HepG2 (cell line): ENCODE results near the gene PFN1. TPM values are rescaled to one million over a fixed set of nuclear protein-coding genes. Genes with fewer than 3 reads are reported as not detected.

Experiments used
- ATAC-seq: fragments of 200-7000 bp; cut with Tn5 transposase; 3 replicates; pipeline ENCODE4 v1.9.1; 2020; ENCODE audit warnings: mild to moderate bottlenecking, moderate library complexity
- BruUV-seq: library from RNA; stranded (reverse); fragments of 400-500 nt; replicated peaks from 2 replicates; lab custom pipeline; 2021; lab: Mats Ljungman, UMichigan
- CTCF ChIA-PET: fragments of 300-600 bp; formaldehyde crosslinking; extraction: SDS; loops from one replicate; lab custom pipeline; 2021; ENCODE audit warnings: low total read pairs, inconsistent platforms, low intra/inter-chr PET ratio; lab: Yijun Ruan, JAX
- POLR2A ChIA-PET: fragments of 350-600 bp; sonication (Branson Sonifier 250); formaldehyde crosslinking; loops from one replicate; lab custom pipeline; 2020; ENCODE audit warnings: antibody characterized with exemption, inconsistent platforms; lab: Yijun Ruan, JAX
- DNase-seq: peaks from one replicate; pipeline ENCODE4 v3.0.0-alpha.2; 2015; ENCODE audit warnings: low spot score
- FAIRE-seq: peaks from 3 replicates; lab custom pipeline; 2011; peaks lifted over from hg19 to GRCh38; lab: Jason Lieb, UNC
- H2AFZ ChIP-seq: one replicate; pipeline ENCODE4 v1.6.1; 2011; ENCODE audit warnings: low read length, inconsistent platforms
- H3K27ac ChIP-seq: fragments of 300-600 bp; 3 replicates; pipeline ENCODE4 v1.8.0; 2011; ENCODE audit warnings: mixed run types, mild to moderate bottlenecking, mixed read lengths, low read length, inconsistent platforms; ENCODE audit not compliant: insufficient read depth; ENCODE audit errors: extremely low read length
- H3K27me3 ChIP-seq, 2 experiments: fragments of 200-600 bp in 1 of 2; 2 replicates in 1 of 2; 3 replicates in 1 of 2; pipeline versions ENCODE4 v1.6.0 to v1.8.0; 2011; ENCODE audit warnings: low read length in 2 of 2, mild to moderate bottlenecking in 2 of 2, moderate library complexity in 2 of 2, inconsistent platforms in 1 of 2; ENCODE audit not compliant: insufficient read depth in 2 of 2, control insufficient read depth in 1 of 2
- H3K36me3 ChIP-seq, 2 experiments: fragments of 200-600 bp in 1 of 2; replicated peaks in 1 of 2; 2 replicates in 1 of 2; 3 replicates in 1 of 2; pipeline versions ENCODE4 v1.5.1 to v1.8.0; 2011; ENCODE audit warnings: low read length in 2 of 2, inconsistent platforms in 1 of 2; ENCODE audit not compliant: insufficient read depth in 2 of 2, control insufficient read depth in 1 of 2
- H3K4me1 ChIP-seq: 2 replicates; pipeline ENCODE4 v1.5.1; 2012; ENCODE audit warnings: low read length, inconsistent platforms; ENCODE audit not compliant: insufficient read depth
- H3K4me2 ChIP-seq: 2 replicates; pipeline ENCODE4 v1.6.0; 2011; ENCODE audit warnings: low read depth, low read length, inconsistent platforms
- H3K4me3 ChIP-seq, 3 experiments: fragments of 200-600 bp in 1 of 3; sonication (generic), shearing (Covaris generic) in 1 of 3; replicated peaks in 1 of 3; 2 replicates each; pipeline ENCODE4 v1.5.1; 2011 to 2016; ENCODE audit warnings: low read length in 3 of 3, inconsistent platforms in 2 of 3, low read depth in 2 of 3, mild to moderate bottlenecking in 2 of 3, control low read depth in 1 of 3, mixed read lengths in 1 of 3; ENCODE audit not compliant: insufficient read depth in 1 of 3
- H3K79me2 ChIP-seq: one replicate; pipeline ENCODE4 v1.6.1; 2011; ENCODE audit warnings: low read length, inconsistent platforms; ENCODE audit not compliant: insufficient read depth
- H3K9ac ChIP-seq: 2 replicates; pipeline ENCODE4 v1.6.0; 2011; ENCODE audit warnings: mild to moderate bottlenecking, low read depth, low read length, inconsistent platforms; ENCODE audit not compliant: insufficient read depth
- H3K9me3 ChIP-seq: 2 replicates; pipeline ENCODE4 v1.5.1; 2012; ENCODE audit warnings: mild to moderate bottlenecking, low read length
- H4K20me1 ChIP-seq: 2 replicates; pipeline ENCODE4 v1.6.0; 2011; ENCODE audit warnings: inconsistent platforms, mild to moderate bottlenecking, low read length, moderate library complexity; ENCODE audit not compliant: insufficient read depth
- ATF7 ChIP-seq, 2 experiments: fragments of 450-650 bp in 1 of 2; sonication (generic) in 1 of 2; formaldehyde crosslinking in 1 of 2; IDR thresholded peaks; 2 replicates each; pipeline versions ENCODE4 v1.4.0 to v1.6.1; 2016 to 2020; ENCODE audit warnings: antibody characterized with exemption in 1 of 2, mild to moderate bottlenecking in 1 of 2, missing genetic modification reagents in 1 of 2
- FOSL1 ChIP-seq: sonication (generic); formaldehyde crosslinking; IDR thresholded peaks from 2 replicates; pipeline ENCODE4 v1.9.0; 2021; ENCODE audit warnings: missing genetic modification reagents, borderline replicate concordance
- FOXK1 ChIP-seq: sonication (generic); formaldehyde crosslinking; IDR thresholded peaks from 2 replicates; pipeline ENCODE4 v1.4.0; 2020; ENCODE audit warnings: low read depth, missing genetic modification reagents, borderline replicate concordance
- GZF1 ChIP-seq: sonication (generic); formaldehyde crosslinking; IDR thresholded peaks from 2 replicates; pipeline ENCODE4 v1.5.1; 2020; ENCODE audit warnings: mild to moderate bottlenecking, missing genetic modification reagents
- JDP2 ChIP-seq: sonication (generic); formaldehyde crosslinking; IDR thresholded peaks from 2 replicates; pipeline ENCODE4 v1.8.1; 2022; ENCODE audit warnings: missing genetic modification reagents, borderline replicate concordance
- RARG ChIP-seq: sonication (generic); formaldehyde crosslinking; IDR thresholded peaks from 2 replicates; pipeline ENCODE4 v1.4.0; 2020; ENCODE audit warnings: low read depth, mild to moderate bottlenecking, missing genetic modification reagents
- YEATS2 ChIP-seq: sonication (generic); formaldehyde crosslinking; IDR thresholded peaks from 2 replicates; pipeline ENCODE4 v1.4.0; 2020; ENCODE audit warnings: missing genetic modification reagents, borderline replicate concordance
- ZNF530 ChIP-seq: sonication (generic); formaldehyde crosslinking; IDR thresholded peaks from 2 replicates; pipeline ENCODE4 v1.5.0; 2020; ENCODE audit warnings: low read depth, mild to moderate bottlenecking, missing genetic modification reagents
- ZNF878 ChIP-seq: sonication (generic); formaldehyde crosslinking; IDR thresholded peaks from 2 replicates; pipeline ENCODE4 v1.8.1; 2023; ENCODE audit warnings: mild to moderate bottlenecking, missing genetic modification reagents, moderate library complexity
- WGBS: methylation state at CpG from one replicate; pipeline ENCODE4 v1.1.6; 2017; ENCODE audit warnings: low lambda C conversion rate; 5-methylcytosine and 5-hydroxymethylcytosine counted together
- in situ Hi-C: cut with HindIII; loops from 2 replicates; pipeline ENCODE4 v1.10.0; 2017; ENCODE audit warnings: low pct_unique_long_range_greater_than_20kb; ENCODE audit not compliant: extremely low pct_ligation_motif_present
- intact Hi-C: fragments of 100-400 bp; cut with micrococcal nuclease; formaldehyde crosslinking; loops from one replicate; pipeline ENCODE4 v1.10.0; 2022; ENCODE audit not compliant: unreplicated experiment
- polyA plus RNA-seq, 8 experiments: library from polyadenylated mRNA; depleted of rRNA in 3 of 8; stranded (reverse) in 7 of 8; unstranded in 1 of 8; fragments of >200 nt; fragmentation: Illumina TruSeq in 4 of 8; extraction: Trizol in 4 of 8; gene quantifications; 2 replicates each; pipeline versions ENCODE4 v1.2.1 to v1.2.3, GENCODE V29; 2011 to 2016; ENCODE audit warnings: low read depth in 4 of 8, missing spikeins in 1 of 8, mixed read lengths in 1 of 8; ENCODE audit not compliant: insufficient read depth in 1 of 8
- total RNA-seq, 5 experiments: library from RNA; depleted of rRNA; stranded (reverse); fragments of >200 nt; fragmentation: Illumina TruSeq; extraction: Trizol; gene quantifications; 2 replicates each; pipeline ENCODE4 v1.2.3, GENCODE V29; 2016; ENCODE audit warnings: low read depth in 1 of 5

PFN1 gene
- total and polyA plus RNA-seq, 2 of the 13 experiments (the other 11 are each of a cell fraction or from before 2014, with no cell fraction given) = 494 to 613 TPM

- in situ Hi-C loops = loop anchor here (10.0 kb wide), 1 partner anchor 154 kb away; no protein-coding TSS in a partner anchor
- no peak overlapping the region for H3K4me3 ChIP-seq
- no peaks in the 10 kb centered on the region for H3K9me3 ChIP-seq
- BruUV-seq = no TSS peak
- no peak overlapping the region for H3K27ac ChIP-seq
- H3K27me3 ChIP-seq = no peaks in the 10 kb centered on the region
- peaks cover 7 to 12% of the 10 kb centered on the region in 2 experiments; a peak in 4 of 5 replicates for H3K36me3 ChIP-seq
- intact Hi-C loops = loop anchor here (10.0 kb wide), 1 partner anchor 164 kb away; no protein-coding TSS in a partner anchor
- CTCF ChIA-PET = no interaction called here
- no peaks in the 10 kb centered on the region for H4K20me1 ChIP-seq
- 96% methylated on average over 31 of the region's 37 CpGs for WGBS
- H3K79me2 ChIP-seq = no peaks in the 10 kb centered on the region
- no peak overlapping the region for H2AFZ ChIP-seq
- no peak overlapping the region for H3K9ac ChIP-seq
- FAIRE-seq (no peak), ATAC-seq (no peak), DNase-seq (no peak)
- no peak overlapping the region for H3K4me2 ChIP-seq
- TF ChIP-seq FOXK1 (CRISPR knock-in tag) (no peak), JDP2 (CRISPR knock-in tag) (no peak), RARG (CRISPR knock-in tag) (no peak), ZNF878 (no peak), FOSL1 (CRISPR knock-in tag) (no peak), ZNF530 (CRISPR knock-in tag) (no peak), YEATS2 (CRISPR knock-in tag) (no peak), ATF7 (IDR thresholded peaks at IDR 0.05) (no peak), ATF7 (CRISPR knock-in tag; IDR thresholded peaks at IDR 0.05) (no peak), GZF1 (CRISPR knock-in tag) (no peak)
- peaks cover 28% of the 10 kb centered on the region for H3K4me1 ChIP-seq
- POLR2A ChIA-PET = no interaction called here
Measured at GRCh38 chr17:4901108-4901647, 47.2 kb downstream of the PFN1 start.
